GM21367 (cell line): ENCODE results near the gene SLC8A1.
"Not testable (repeated sequence)": the region's sequence is repeated elsewhere in the genome, so short reads cannot be mapped to it uniquely, and the experiment has no call there.

Experiments used
- ATAC-seq: cut with Tn5 transposase; IDR thresholded peaks from one replicate; pipeline ENCODE4 v1.9.1; 2021; ENCODE audit not compliant: unreplicated experiment

SLC8A1 gene

DNA sequence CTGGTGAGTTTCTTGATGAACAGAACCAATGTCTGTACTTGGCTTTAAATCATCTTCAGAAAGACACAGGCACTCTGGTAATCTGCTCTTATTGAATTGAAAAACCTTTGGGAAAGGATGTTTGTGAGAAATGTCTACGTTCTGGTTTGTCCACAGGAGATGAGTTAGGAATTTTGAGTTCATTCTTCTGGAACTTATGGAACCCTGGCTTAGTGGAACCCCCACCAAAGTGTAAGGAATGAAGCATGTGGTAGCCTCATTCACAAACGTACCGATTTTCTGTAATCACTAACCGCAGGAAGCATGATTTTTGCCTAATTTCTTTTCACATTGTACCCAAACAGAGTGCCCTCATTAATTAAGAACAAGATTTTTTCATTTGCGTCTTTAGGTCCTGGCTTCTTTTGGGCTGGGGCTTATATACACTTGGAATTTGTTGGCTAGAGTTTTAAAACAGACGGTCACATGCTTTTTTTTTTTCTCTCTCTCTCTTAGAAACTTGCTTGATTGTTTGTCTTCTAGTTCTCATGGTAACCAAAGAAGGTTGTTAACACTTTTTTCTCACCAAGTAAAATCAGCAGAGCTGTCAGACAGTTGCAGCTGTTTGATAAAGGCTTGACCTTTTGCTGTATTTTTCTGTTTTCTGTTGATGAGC lies 358.7 kb downstream of the SLC8A1 start:
- no peak for ATAC-seq

DNA sequence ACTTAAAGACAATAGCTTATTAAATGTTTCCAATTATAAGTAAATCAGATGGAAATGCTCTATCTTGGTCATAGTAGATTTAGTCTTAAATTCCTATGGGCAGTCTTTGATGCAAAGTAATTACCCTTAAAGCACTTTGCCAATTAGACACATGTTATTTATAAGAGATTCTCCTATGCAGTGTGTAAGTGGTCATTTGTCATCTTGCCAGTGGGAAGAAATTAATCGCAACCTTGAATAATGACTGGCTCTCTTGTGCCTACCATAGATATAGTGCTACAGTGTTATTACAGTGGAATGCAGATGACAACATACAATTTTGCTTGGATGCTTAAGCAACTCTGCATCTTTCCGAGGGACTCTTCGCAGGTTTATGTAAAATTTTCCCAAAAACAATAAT lies 361.8 kb downstream of the SLC8A1 start:
- no peak for ATAC-seq

DNA sequence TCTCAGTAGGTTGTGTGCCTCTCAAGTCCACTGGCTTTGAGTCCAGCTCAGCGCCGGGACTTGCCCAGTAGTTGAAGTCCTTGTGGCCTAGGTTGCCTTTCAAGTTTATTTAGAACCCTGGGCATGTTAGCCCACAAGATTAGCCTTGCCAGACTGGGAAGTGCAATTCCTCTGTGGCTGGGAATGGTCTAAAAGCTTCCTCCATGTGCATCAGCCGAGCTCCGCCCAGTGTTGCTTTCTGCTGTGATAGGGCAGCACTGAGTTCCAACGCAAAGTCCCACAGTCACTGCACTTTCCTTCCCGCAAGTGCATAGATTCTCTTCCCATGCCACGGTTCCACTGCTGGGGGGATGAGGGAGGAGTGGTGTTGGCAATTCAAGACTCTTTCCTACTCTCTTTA lies 364.0 kb downstream of the SLC8A1 start:
- ATAC-seq, result no peak

DNA sequence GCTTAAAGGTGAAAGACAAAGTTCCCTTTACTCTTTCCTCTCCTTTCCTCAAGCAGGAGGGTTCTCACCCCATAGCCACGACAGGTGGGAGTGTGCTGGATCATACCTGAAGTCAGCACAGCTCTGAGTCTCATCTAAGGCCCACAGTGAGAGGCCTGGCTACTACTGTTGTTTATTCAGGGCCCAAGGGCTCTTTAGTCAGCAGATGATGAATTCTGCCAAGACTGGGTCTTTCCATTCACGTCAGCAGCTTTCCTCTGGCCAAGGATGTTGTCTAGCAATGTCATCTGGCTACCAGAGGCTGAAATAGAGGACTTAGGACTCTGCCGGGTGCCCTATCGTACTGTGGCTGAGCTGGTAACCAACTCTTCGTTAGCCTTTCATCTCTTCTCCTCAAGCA lies 364.5 kb downstream of the SLC8A1 start:
- no peak for ATAC-seq

DNA sequence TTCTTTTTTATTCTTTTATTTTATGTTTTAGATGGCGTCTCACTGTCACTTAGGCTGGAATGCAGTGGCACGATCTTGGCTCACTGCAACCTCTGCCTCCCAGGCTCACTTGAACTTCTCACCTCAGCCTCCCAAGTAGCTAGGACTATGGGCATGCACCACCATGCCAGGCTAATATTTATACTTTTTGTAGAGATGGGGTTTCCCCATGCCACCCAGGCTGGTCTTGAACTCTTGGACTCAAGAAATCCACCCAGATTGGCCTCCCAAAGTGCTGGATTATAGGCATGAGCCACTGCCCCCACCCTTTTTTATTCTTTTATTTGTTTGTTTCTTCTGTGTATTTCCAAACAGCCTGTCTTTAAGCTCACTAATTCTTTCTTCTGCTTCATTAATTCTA lies 366.1 kb downstream of the SLC8A1 start:
- ATAC-seq, result no peak

DNA sequence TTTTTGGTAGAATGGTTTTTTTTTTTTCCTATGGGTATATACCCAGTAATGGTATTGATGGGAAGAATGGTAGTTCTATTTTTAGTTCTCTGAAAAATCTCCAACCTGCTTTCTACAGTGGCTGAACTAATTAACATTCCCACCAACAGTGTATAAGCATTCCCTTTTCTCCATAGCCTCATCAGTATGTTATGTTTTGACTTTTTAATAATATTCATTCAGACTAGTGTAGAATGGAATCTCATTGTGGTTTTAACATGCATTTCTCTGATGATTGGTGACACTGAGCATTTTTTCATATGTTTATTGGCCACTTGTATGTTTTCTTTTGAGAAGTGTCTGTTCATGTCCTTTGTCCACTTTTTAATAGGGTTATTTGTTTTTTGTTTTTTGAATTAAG lies 378.6 kb downstream of the SLC8A1 start:
- not testable (repeated sequence) for ATAC-seq

DNA sequence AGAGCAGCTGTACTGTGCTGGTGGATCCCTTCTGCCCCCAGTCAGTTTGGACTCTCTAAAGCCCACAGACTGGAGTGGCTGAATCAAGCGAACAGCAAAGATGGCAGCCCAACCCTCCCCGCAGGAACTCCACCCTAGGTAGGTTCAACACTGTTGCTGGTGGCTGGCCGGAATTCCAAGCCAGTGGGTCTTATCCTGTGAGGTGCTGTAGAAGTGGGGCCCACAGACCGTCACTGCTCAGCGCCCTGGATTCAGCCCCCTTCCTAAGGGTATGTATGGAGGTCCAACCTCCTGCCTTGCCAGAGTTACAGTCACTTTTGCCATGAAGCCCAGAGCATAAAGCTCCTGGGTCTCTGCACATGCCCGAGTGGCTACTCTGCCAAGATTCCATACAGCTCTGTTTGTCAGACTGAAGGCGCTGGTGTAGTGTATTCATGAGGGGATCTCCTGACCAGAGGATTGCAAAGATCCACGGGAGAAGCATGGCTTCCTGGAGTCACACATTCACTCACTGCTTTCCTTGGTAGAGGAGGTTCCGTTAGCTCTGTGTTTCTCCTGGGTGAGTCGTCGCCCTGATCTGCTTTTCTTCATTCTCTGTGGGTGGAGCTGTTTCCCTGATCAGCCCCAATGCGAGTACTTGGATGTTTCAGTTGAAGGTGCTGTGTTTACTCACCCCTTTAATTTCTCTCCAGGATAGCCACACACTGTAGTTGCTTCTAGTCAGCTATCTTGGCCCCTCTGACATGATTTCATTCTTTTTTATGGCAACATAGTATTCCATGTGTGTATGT lies 379.3 kb downstream of the SLC8A1 start:
- no peak for ATAC-seq

DNA sequence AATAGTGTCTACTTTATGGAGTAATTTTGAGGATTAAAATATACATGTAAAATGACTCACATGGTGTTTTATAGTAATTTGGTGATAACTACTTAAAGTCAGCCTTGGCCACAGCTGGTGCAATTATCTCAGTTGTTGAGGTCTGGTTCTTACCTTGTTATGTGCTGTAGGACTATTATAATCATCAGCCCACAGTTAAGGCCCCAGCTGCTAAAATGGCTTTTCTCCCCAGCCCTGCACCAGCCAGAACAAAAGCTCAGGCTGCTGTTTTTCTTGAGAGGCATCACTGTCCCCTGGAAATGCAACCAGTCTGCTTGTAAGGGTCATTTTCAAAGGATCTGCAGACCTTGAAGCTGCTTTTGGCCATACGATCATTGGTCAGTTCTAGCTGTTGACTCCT lies 389.5 kb downstream of the SLC8A1 start:
- no peak for ATAC-seq

DNA sequence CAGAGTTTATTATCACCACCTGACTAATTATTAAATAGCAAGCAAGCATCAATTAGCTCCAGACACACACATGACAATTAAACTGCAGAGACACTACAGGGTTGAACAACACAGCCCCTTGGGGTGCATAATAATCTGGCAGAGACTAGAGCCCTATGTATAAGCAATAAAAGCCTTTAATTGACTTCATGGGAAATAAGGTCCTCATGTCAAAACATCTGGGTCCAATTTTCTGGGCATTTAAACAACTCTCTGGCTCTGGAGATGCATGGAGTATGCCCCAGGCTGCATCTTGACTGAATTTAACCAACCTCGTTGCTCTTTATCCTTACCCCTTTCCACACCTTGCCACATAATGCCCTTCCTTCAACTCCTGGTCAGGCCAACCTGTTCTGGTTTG lies 402.1 kb downstream of the SLC8A1 start:
- no peak for ATAC-seq

DNA sequence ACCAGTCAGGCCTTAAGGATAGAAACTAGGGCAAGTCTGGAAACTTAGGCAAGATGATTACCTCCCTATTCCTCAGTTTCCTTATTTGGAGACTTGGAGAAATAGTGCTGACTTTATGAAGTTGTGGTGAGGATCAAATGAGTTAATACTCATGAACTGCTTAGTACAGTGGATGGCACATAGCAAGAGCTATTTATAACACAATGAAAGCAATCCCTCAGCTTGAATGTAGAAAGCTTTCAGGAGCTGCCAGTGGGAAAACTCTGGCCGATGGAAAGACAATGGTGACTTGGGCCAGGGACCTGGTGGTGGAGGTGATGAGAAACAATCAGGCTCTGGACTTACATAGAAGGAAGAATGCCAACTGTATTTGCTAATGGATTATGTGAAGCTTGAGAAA lies 403.4 kb downstream of the SLC8A1 start:
- no peak for ATAC-seq

DNA sequence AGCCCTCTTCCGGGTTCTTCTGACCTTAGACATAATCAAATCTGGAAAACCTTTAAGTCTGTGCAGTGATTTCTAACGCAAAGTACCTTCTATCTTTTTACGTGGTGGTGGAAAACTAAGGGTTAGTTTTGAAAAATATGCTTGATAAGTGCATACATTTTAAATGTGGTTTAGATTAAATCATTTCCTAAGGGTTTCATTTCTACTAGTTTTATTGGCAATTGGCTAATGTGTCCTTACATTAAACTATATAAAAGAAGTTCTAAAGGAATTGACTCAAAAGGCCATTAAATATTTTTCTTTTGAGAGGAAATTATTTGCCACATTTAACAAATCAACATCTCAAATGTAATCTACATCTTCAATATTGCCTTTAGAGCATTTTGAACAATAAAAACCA lies 404.5 kb downstream of the SLC8A1 start:
- no peak for ATAC-seq
